ENCODE measurements around the gene SGF29.

GRCh38 chr16:28569968-28570752 lies 16.4 kb downstream of the SGF29 start:
- TF ChIP-seq, protein P1, sequence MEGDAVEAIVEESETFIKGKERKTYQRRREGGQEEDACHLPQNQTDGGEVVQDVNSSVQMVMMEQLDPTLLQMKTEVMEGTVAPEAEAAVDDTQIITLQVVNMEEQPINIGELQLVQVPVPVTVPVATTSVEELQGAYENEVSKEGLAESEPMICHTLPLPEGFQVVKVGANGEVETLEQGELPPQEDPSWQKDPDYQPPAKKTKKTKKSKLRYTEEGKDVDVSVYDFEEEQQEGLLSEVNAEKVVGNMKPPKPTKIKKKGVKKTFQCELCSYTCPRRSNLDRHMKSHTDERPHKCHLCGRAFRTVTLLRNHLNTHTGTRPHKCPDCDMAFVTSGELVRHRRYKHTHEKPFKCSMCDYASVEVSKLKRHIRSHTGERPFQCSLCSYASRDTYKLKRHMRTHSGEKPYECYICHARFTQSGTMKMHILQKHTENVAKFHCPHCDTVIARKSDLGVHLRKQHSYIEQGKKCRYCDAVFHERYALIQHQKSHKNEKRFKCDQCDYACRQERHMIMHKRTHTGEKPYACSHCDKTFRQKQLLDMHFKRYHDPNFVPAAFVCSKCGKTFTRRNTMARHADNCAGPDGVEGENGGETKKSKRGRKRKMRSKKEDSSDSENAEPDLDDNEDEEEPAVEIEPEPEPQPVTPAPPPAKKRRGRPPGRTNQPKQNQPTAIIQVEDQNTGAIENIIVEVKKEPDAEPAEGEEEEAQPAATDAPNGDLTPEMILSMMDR (IDR thresholded peaks at IDR 0.05): no peak
- TF ChIP-seq POLR2A (IDR thresholded peaks at IDR 0.05): no peak
